ENCODE results near the gene SYNDIG1. TPM values are rescaled to one million over a fixed set of nuclear protein-coding genes. Genes with fewer than 3 reads are reported as not detected.

The SYNDIG1 gene
- total RNA-seq, 1 experiment from 2014 or later, result not detected

- ATAC-seq (no peak), DNase-seq (ENCODE audit: low read depth, low spot score) (no peak)
- no TSS peak for BruUV-seq (replicated peaks)
- Histone ChIP-seq H3K27ac (ENCODE audit: low read length) (no peak overlapping the region), H3K9me3 (ENCODE audit: control insufficient read depth, insufficient read depth, low read depth, low read length) (no peaks in the 10 kb centered on the region), H3K4me3 (ENCODE audit: low read depth in 2 of 2, low read length in 2 of 2) (no peak overlapping the region), H3K27me3 (ENCODE audit: control insufficient read depth, insufficient read depth, low read length) (no peaks in the 10 kb centered on the region), H3K4me1 (ENCODE audit: control insufficient read depth, insufficient read depth, low read length) (peaks cover 8% of the 10 kb centered on the region), H3K36me3 (ENCODE audit: control insufficient read depth, insufficient read depth, low read length) (no peaks in the 10 kb centered on the region)
- ChIA-PET CTCF (no interaction called here), POLR2A (no interaction called here)
- in situ Hi-C loops (cut with HindIII; ENCODE audit: low pct_unique_long_range_greater_than_20kb, low sequenced_read_pairs), result no loop called here
- intact Hi-C loops (cut with micrococcal nuclease; ENCODE audit: unreplicated experiment), result no loop called here
- no peak for TF ChIP-seq SIN3A (IDR thresholded peaks at IDR 0.05; ENCODE audit: borderline replicate concordance, insufficient read depth, low read depth, low read length)
- TF ChIP-seq REST (IDR thresholded peaks at IDR 0.05; ENCODE audit: insufficient read depth in 1 of 2, low read depth in 2 of 2, low read length in 1 of 2), result no peak
- TF ChIP-seq TCF7L2 (IDR thresholded peaks at IDR 0.05; ENCODE audit: low read depth, low read length), result no peak
Measured at GRCh38 chr20:24630486-24631172, 161.2 kb downstream of the SYNDIG1 start.

DNA sequence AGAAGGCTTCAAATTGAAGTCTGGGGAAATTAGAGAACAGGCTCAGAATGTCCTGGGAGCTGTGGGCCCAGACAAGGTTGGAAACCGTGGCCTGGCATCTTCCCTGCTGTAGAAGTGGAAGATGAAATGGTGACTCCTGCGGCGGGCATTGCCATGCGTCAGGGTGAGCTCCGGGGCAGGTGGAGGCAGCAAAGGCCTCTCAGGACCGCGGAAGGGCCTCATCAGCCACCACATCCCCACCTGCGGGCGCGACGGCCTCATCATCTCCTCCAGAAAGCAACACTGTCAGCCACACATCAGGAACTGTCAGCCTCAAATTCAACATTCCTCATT is 161.7 kb downstream of the SYNDIG1 start:
- intact Hi-C loops (cut with micrococcal nuclease; ENCODE audit: unreplicated experiment), result no loop called here
- H3K36me3 ChIP-seq (ENCODE audit: control insufficient read depth, insufficient read depth, low read length), result no peaks in the 10 kb centered on the region
- POLR2A ChIA-PET, result no interaction called here
- no peaks in the 10 kb centered on the region for H3K9me3 ChIP-seq (ENCODE audit: control insufficient read depth, insufficient read depth, low read depth, low read length)
- CTCF ChIA-PET, result no interaction called here
- ATAC-seq (no peak), DNase-seq (ENCODE audit: low read depth, low spot score) (no peak)
- H3K4me3 ChIP-seq (ENCODE audit: low read depth in 2 of 2, low read length in 2 of 2), result no peak overlapping the region
- in situ Hi-C loops (cut with HindIII; ENCODE audit: low pct_unique_long_range_greater_than_20kb, low sequenced_read_pairs), result no loop called here
- TF ChIP-seq CTCF (IDR thresholded peaks at IDR 0.05), result no peak
- TF ChIP-seq POLR2AphosphoS5 (IDR thresholded peaks at IDR 0.05; ENCODE audit: low read depth, low read length), result no peak
- TF ChIP-seq SIN3A (IDR thresholded peaks at IDR 0.05; ENCODE audit: borderline replicate concordance, insufficient read depth, low read depth, low read length), result no peak
- TF ChIP-seq REST (IDR thresholded peaks at IDR 0.05; ENCODE audit: insufficient read depth in 1 of 2, low read depth in 2 of 2, low read length in 1 of 2), result no peak
- no peak for TF ChIP-seq TCF7L2 (IDR thresholded peaks at IDR 0.05; ENCODE audit: low read depth, low read length)
- peaks cover 8% of the 10 kb centered on the region for H3K4me1 ChIP-seq (ENCODE audit: control insufficient read depth, insufficient read depth, low read length)
- BruUV-seq (replicated peaks), result no TSS peak
- no peaks in the 10 kb centered on the region for H3K27me3 ChIP-seq (ENCODE audit: control insufficient read depth, insufficient read depth, low read length)
- H3K27ac ChIP-seq (ENCODE audit: low read length), result no peak overlapping the region

All from Panc1 (cell line).